K562 (cell line): Measurements from ENCODE around the gene ACY1. TPM values are rescaled to one million over a fixed set of nuclear protein-coding genes. Genes with fewer than 3 reads are reported as not detected.

Source experiments
- CREB3L1 ChIP-seq: fragments of 450-650 bp; IDR thresholded peaks from 2 replicates; pipeline ENCODE4 v1.6.1; 2014; ENCODE audit warnings: low read depth, mild to moderate bottlenecking, moderate library complexity, borderline replicate concordance
- CSDE1 ChIP-seq, 2 experiments: fragments of 450-650 bp; IDR thresholded peaks; 2 replicates each; pipeline ENCODE4 v1.6.1; 2016; ENCODE audit warnings: mild to moderate bottlenecking in 1 of 2
- CTCF ChIP-seq, 3 experiments: IDR thresholded peaks in 2 of 3; conservative IDR thresholded peaks in 1 of 3; 2 replicates each; pipeline ENCODE4 v1.5.1; 2011 to 2012; ENCODE audit warnings: low read length in 3 of 3, mild to moderate bottlenecking in 3 of 3, control low read depth in 2 of 3, improper control_type of control experiment in 1 of 3, inconsistent platforms in 1 of 3, low read depth in 1 of 3, mixed read lengths in 1 of 3, moderate library complexity in 1 of 3; ENCODE audit not compliant: insufficient read depth in 2 of 3
- ESRRB ChIP-seq: fragments of 250-450 bp; sonication (Bioruptor Pico); IDR thresholded peaks from 2 replicates; pipeline ENCODE4 v1.5.0; 2020; ENCODE audit warnings: mild to moderate bottlenecking, moderate library complexity, borderline replicate concordance
- GABPA ChIP-seq: fragments of 200-800 bp; sonication (Bioruptor generic); conservative IDR thresholded peaks from 2 replicates; pipeline ENCODE4 v1.6.1; 2016; ENCODE audit warnings: low read depth, missing genetic modification characterization, missing compliant biosample characterization
- GABPB1 ChIP-seq: sonication (generic); formaldehyde crosslinking; IDR thresholded peaks from 2 replicates; pipeline ENCODE4 v1.8.0; 2022; ENCODE audit warnings: mild to moderate bottlenecking, missing genetic modification reagents
- HNRNPK ChIP-seq: fragments of 200-400 bp; formaldehyde crosslinking; IDR thresholded peaks from one replicate; pipeline ENCODE4 v1.6.1; 2018; ENCODE audit warnings: mild to moderate bottlenecking, low read depth, low read length; ENCODE audit not compliant: poor library complexity, severe bottlenecking
- HOXB6 ChIP-seq: fragments of 250-450 bp; sonication (Bioruptor Pico); IDR thresholded peaks from 2 replicates; pipeline ENCODE4 v1.5.1; 2022; ENCODE audit warnings: mild to moderate bottlenecking, borderline replicate concordance
- KLF13 ChIP-seq: fragments of 450-650 bp; IDR thresholded peaks from 2 replicates; pipeline ENCODE4 v1.6.1; 2016; ENCODE audit warnings: missing genetic modification characterization, low read depth, mild to moderate bottlenecking, missing compliant biosample characterization, moderate library complexity, borderline replicate concordance
- MEF2A ChIP-seq: IDR thresholded peaks from 2 replicates; pipeline ENCODE4 v1.6.1; 2011; ENCODE audit warnings: low read depth, mild to moderate bottlenecking, low read length, moderate library complexity; ENCODE audit not compliant: control insufficient read depth
- NCOA6 ChIP-seq: fragments of 450-650 bp; IDR thresholded peaks from 2 replicates; pipeline ENCODE4 v1.6.1; 2017; ENCODE audit warnings: mild to moderate bottlenecking
- NR3C1 ChIP-seq: sonication (generic); formaldehyde crosslinking; IDR thresholded peaks from 2 replicates; pipeline ENCODE4 v1.8.1; 2022; ENCODE audit warnings: missing genetic modification reagents
- POLR2AphosphoS5 ChIP-seq: IDR thresholded peaks from 2 replicates; pipeline ENCODE4 v1.6.1; 2011; ENCODE audit warnings: mild to moderate bottlenecking, low read depth, low read length, moderate library complexity; ENCODE audit not compliant: control insufficient read depth, insufficient read depth
- RBFOX2 ChIP-seq: fragments of 200-400 bp; formaldehyde crosslinking; IDR thresholded peaks from 2 replicates; pipeline ENCODE4 v1.6.1; 2017; ENCODE audit warnings: low read depth, mild to moderate bottlenecking, low read length, moderate library complexity
- RCOR1 ChIP-seq, 2 experiments: IDR thresholded peaks; 2 replicates each; pipeline ENCODE4 v1.6.1; 2012; ENCODE audit warnings: low read depth in 2 of 2, low read length in 2 of 2, borderline replicate concordance in 1 of 2, improper control_type of control experiment in 1 of 2
- TGIF2 ChIP-seq: sonication (generic); formaldehyde crosslinking; IDR thresholded peaks from 2 replicates; pipeline ENCODE4 v1.8.1; 2022; ENCODE audit warnings: mild to moderate bottlenecking, missing genetic modification reagents, moderate library complexity
- ZBTB5 ChIP-seq: fragments of 450-650 bp; IDR thresholded peaks from 2 replicates; pipeline ENCODE4 v1.6.1; 2017; ENCODE audit warnings: antibody characterized with exemption
- ZBTB7A ChIP-seq: IDR thresholded peaks from 2 replicates; pipeline ENCODE4 v1.6.1; 2011; ENCODE audit warnings: low read depth, mild to moderate bottlenecking, low read length, moderate library complexity, borderline replicate concordance; ENCODE audit not compliant: control insufficient read depth
- ZFP1 ChIP-seq: fragments of 450-650 bp; formaldehyde crosslinking; IDR thresholded peaks from 2 replicates; pipeline ENCODE4 v1.4.0; 2020; ENCODE audit warnings: mild to moderate bottlenecking, mixed read lengths
- ZNF280A ChIP-seq: fragments of 450-650 bp; IDR thresholded peaks from 2 replicates; pipeline ENCODE4 v1.6.1; 2018; ENCODE audit warnings: mild to moderate bottlenecking, low read depth; ENCODE audit not compliant: partially characterized antibody
- ZNF431 ChIP-seq: sonication (generic); formaldehyde crosslinking; IDR thresholded peaks from 2 replicates; pipeline ENCODE4 v1.8.0; 2022; ENCODE audit warnings: mild to moderate bottlenecking, missing genetic modification reagents
- ZNF707 ChIP-seq: fragments of 250-450 bp; sonication (Bioruptor Pico); conservative IDR thresholded peaks from 2 replicates; pipeline ENCODE4 v1.8.0; 2022; ENCODE audit warnings: inconsistent platforms, mild to moderate bottlenecking, moderate library complexity
- polyA plus RNA-seq, 8 experiments: library from polyadenylated mRNA; depleted of rRNA in 4 of 8; stranded (reverse) in 5 of 8; unstranded in 3 of 8; fragments of >200 nt; fragmentation: Nextera tagmentation in 2 of 8; fragmentation: Illumina TruSeq in 1 of 8; extraction: Ambion mirVana in 2 of 8; extraction: Trizol in 1 of 8; gene quantifications; 2 replicates each; pipeline versions ENCODE4 v1.2.1 to v1.2.3, GENCODE V29; 2011 to 2014; ENCODE audit warnings: inconsistent platforms in 1 of 8, missing spikeins in 1 of 8
- total RNA-seq, 7 experiments: library from RNA; depleted of rRNA in 6 of 7; stranded (reverse); fragments of >200 nt in 6 of 7; fragmentation: Illumina TruSeq in 2 of 7; extraction: Trizol in 2 of 7; gene quantifications; 2 replicates each; pipeline versions ENCODE4 v1.2.1 to v1.2.3, GENCODE V29; 2011 to 2021; ENCODE audit warnings: low replicate concordance in 1 of 7

The ACY1 gene
- total and polyA plus RNA-seq, 9 of the 15 experiments (the other 6 are each of a cell fraction or from before 2014, with no cell fraction given), result 70.7 to 195 (median 123) TPM

GRCh38 chr3:52005571-52005986 is 22.2 kb downstream of the ACY1 start (continued):
- TF ChIP-seq ZNF431 (CRISPR knock-in tag) (no peak), ZFP1 (CRISPR knock-in tag) (no peak), GABPA (tag) (0 out of 2 replicates have a peak, but pooled peaks have one; percentile 12), POLR2AphosphoS5 (no peak), TGIF2 (no peak), ZNF707 (CRISPR knock-in tag) (no peak), CSDE1 (IDR thresholded peaks at IDR 0.05) (no peak), HOXB6 (CRISPR knock-in tag) (no peak), ZNF280A (no peak), RCOR1 (IDR thresholded peaks at IDR 0.05; ENCODE audit: borderline replicate concordance in 1 of 2, low read depth in 2 of 2, low read length in 2 of 2) (no peak), GABPB1 (CRISPR knock-in tag) (0 out of 2 replicates have a peak, but pooled peaks have one; percentile 22), CTCF (IDR thresholded peaks at IDR 0.05 in 2 of 3, conservative IDR thresholded peaks at IDR 0.05 in 1 of 3; ENCODE audit: insufficient read depth in 2 of 3, low read depth in 1 of 3, low read length in 3 of 3) (no peak), MEF2A (peak; percentile 71; the same call in 1 of the 2 replicates), NCOA6 (no peak), KLF13 (tag) (no peak), HNRNPK (no peak), ZBTB7A (peak; percentile 52; the same call in 1 of the 2 replicates), ESRRB (CRISPR knock-in tag) (no peak), NR3C1 (CRISPR knock-in tag) (no peak), RBFOX2 (no peak), ZBTB5 (no peak), CREB3L1 (no peak)
